Hematopoietic multipotent progenitor cell treated with erythropoietin and hydrocortisone succinate and interleukin-3 and kit ligand, for 6 days (in vitro differentiated cells): Measurements from ENCODE around the gene C2CD4C.
A peak's percentile ranks its signal among the peaks of the same experiment; 100 is the strongest.
"Not testable (repeated sequence)": the region's sequence is repeated elsewhere in the genome, so short reads cannot be mapped to it uniquely, and the experiment has no call there.

Experiments used
- DNase-seq: peaks from one replicate; pipeline ENCODE4 v3.0.0-alpha.2; 2015

Gene C2CD4C

GRCh38 chr19:397941-398706 lies 10.8 kb downstream of the C2CD4C start:
- no peak for DNase-seq

GRCh38 chr19:397321-397720 lies 11.6 kb downstream of the C2CD4C start:
- no peak for DNase-seq

DNA sequence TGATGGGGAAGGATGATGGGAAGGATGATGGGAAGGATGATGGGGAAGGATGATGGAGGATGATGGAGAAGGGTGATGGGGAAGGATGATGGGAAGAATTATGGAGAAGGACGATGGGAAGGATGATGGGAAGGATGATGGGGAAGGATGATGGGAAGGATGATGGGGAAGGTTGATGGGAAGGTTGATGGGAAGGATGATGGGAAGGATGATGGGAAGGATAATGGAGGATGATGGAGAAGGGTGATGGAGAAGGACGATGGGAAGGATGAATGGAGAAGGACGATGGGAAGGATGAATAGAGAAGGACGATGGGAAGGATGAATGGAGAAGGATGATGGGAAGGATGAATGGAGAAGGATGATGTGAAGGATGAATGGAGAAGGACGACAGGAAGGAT lies 13.5 kb downstream of the C2CD4C start:
- no peak for DNase-seq

DNA sequence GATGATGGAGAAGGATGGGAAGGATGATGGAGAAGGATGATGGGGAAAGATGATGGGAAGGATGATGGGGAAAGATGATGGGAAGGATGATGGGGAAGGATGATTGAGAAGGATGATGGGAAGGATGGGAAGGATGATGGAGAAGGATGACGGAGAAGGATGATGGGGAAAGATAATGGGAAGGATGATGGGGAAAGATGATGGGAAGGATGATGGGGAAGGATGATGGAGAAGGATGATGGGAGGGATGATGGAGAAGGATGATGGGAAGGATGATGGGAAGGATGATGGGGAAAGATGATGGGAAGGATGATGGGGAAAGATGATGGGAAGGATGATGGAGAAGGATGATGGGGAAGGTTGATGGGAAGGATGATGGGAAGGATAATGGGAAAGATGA lies 14.1 kb downstream of the C2CD4C start:
- DNase-seq: not testable (repeated sequence)

- not testable (repeated sequence) for DNase-seq
Measured at GRCh38 chr19:393560-393959, 15.4 kb downstream of the C2CD4C start.

GRCh38 chr19:392375-392970 lies 16.5 kb downstream of the C2CD4C start:
- DNase-seq: no peak

GRCh38 chr19:391726-392374 lies 17.1 kb downstream of the C2CD4C start:
- no peak for DNase-seq

DNA sequence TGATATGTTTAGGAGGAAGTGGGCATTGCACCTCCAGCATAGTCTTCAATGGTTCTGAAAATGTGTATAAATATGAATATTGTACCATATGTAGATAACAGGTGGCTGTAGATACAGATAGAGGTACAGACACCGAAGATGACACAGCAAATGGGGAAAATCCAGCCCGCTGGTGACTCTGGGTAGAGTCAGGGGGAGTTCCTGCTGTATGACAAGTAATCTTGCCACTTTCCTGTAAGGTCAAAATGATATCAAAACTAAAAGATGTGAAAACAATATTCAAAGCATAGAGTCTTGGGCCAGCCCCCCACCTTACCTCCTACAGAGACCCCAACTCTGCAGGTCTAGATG lies 17.8 kb downstream of the C2CD4C start:
- DNase-seq: no peak

DNA sequence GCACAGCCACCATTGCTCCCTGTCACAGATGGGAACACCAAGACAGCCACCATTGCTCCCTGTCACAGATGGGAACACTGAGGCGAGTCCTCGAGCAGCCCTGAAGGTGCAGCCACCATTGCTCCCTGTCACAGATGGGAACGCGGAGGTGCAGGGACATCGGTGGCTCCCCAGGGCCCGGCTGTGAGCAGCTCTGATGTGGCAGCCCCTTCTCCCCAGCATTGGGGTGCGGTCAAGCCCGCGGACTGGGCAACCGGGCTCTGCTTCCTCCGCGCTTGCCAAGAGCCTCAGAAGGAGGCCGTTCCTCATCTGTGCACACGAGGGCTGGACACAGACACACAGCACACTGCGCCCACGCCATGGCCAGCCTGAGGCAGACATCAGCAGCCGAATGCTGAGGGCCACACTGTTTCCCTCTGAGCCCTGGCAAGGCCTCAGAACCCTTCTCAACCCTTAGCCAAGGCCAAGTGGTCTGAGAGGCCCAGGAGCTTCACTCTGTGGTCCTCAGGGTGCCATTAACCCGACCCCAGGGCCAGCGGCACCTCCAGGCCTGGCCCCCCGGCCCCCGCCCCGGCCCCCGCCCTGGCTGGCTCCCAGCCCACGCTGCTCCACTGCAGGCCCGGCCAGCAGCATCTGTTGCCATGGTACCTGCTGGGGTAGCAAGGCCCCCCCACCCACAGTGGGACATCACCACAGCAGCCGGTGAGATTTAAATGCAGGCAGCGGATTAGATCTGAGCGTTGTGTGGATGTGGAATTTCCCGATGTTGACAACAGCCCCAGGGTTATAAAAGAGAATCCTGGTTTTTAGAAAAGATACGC lies 18.4 kb downstream of the C2CD4C start:
- DNase-seq: no peak

GRCh38 chr19:389935-390289 lies 19.0 kb downstream of the C2CD4C start:
- DNase-seq: no peak

- DNase-seq: no peak
Measured at GRCh38 chr19:389255-389934, 19.6 kb downstream of the C2CD4C start.

- DNase-seq: no peak
Measured at GRCh38 chr19:388691-389090, 20.3 kb downstream of the C2CD4C start.

DNA sequence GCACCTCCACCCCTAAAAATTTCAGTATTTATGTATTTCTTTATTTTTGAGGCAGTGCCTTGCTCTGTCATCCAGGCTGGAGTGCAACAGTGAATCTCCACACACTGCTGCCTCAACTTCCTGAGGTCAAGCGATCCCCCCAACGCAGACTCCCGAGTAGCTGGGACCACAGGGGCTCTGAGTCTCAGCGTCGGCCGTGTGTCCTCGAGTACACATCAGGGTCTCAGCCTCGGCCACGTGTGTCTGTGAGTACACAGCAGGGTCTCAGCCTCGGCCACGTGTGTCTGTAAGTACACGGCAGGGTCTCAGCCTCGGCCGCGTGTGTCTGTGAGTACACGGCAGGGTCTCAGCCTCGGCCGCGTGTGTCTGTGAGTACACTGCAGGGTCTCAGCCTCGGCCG lies 21.2 kb downstream of the C2CD4C start:
- no peak for DNase-seq

DNA sequence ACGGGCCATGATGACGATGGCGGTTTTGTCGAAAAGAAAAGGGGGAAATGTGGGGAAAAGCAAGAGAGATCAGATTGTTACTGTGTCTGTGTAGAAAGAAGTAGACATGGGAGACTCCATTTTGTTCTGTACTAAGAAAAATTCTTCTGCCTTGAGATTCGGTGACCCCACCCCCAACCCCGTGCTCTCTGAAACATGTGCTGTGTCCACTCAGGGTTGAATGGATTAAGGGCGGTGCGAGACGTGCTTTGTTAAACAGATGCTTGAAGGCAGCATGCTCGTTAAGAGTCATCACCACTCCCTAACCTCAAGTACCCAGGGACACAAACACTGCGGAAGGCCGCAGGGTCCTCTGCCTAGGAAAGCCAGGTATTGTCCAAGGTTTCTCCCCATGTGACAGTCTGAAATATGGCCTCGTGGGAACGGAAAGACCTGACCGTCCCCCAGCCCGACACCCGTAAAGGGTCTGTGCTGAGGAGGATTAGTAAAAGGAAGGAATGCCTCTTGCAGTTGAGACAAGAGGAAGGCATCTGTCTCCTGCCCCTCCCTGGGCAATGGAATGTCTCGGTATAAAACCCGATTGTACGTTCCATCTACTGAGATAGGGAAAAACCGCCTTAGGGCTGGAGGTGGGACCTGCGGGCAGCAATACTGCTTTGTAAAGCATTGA lies 22.2 kb downstream of the C2CD4C start:
- not testable (repeated sequence) for DNase-seq

DNA sequence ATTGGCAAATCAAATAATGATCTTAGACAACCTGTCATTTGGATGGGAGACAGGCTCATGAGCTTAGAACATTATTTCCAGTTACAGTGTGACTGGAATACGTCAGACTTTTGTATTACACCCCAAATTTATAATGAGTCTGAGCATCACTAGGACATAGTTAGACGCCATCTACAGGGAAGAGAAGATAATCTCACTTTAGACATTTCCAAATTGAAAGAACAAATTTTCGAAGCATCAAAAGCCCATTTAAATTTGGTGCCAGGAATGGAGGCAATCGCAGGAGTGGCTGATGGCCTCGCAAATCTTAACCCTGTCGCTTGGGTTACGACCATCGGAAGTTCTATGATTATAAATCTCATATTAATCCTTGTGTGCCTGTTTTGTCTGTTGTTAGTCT lies 22.8 kb downstream of the C2CD4C start:
- DNase-seq: not testable (repeated sequence)

DNA sequence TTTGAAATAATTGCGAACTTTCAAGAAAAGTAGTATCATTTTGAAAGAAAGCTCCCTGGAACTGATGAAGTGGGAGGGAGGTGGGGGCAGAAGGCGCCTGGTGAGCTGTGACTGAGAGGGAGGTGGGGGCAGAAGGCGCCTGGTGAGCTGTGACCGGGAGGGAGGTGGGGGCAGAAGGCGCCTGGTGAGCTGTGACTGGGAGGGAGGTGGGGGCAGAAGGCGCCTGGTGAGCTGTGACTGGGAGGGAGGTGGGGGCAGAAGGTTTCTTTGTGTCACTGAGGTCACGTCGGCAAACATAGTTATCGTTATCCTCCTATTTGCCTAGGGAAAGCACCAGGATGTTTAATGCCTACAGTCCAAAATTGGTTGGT lies 24.2 kb downstream of the C2CD4C start:
- DNase-seq: no peak

GRCh38 chr19:383922-384798 lies 24.8 kb downstream of the C2CD4C start:
- peak; percentile 34 for DNase-seq

DNA sequence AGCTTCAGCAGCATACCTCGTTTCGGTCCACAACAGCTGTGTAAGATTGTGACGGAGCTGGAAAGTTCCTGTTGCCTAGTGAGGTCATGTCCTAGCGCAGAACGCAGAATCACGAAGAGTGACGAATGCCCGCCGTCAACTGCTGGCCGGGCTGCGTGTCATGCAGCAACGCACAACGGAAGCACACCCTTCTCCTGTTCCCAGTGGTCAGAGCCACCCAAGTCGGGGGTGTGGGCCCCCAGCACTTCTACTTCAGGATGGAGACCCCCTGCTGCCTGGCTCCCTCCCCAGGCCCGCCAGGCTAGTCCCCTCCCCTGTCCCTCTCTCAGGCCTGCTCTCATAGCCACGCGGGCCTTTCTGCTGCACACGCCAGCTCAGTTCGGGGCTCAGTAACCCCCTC lies 25.9 kb downstream of the C2CD4C start:
- DNase-seq: no peak

- DNase-seq: not testable (repeated sequence)
Measured at GRCh38 chr19:382578-382977, 26.4 kb downstream of the C2CD4C start.

- not testable (repeated sequence) for DNase-seq
Measured at GRCh38 chr19:381901-382300, 27.0 kb downstream of the C2CD4C start.

DNA sequence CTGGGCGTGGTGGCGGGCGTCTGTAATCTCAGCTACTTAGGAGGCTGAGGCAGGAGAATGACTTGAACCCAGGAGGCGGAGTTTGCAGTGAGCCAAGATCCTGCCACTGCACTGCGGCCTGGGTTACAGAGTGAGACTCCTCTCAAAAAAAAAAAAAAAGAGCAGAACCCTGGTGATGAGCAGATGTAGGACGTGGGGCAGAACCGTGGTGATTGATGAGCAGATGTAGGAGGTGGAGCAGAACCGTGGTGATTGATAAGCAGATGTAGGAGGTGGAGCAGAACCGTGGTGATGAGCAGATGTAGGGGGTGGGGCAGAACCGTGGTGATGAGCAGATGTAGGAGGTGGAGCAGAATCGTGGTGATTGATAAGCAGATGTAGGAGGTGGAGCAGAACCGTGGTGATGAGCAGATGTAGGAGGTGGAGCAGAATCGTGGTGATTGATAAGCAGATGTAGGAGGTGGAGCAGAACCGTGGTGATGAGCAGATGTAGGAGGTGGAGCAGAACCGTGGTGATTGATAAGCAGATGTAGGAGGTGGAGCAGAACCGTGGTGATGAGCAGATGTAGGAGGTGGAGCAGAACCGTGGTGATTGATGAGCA lies 28.2 kb downstream of the C2CD4C start:
- not testable (repeated sequence) for DNase-seq
